ENCODE data around the gene SLC6A5. TPM values are rescaled to one million over a fixed set of nuclear protein-coding genes. Genes with fewer than 3 reads are reported as not detected.

The SLC6A5 gene
- total and polyA plus RNA-seq, 9 of the 15 experiments (the other 6 are each of a cell fraction or from before 2014, with no cell fraction given) = 0.08 TPM; not detected in 8

DNA sequence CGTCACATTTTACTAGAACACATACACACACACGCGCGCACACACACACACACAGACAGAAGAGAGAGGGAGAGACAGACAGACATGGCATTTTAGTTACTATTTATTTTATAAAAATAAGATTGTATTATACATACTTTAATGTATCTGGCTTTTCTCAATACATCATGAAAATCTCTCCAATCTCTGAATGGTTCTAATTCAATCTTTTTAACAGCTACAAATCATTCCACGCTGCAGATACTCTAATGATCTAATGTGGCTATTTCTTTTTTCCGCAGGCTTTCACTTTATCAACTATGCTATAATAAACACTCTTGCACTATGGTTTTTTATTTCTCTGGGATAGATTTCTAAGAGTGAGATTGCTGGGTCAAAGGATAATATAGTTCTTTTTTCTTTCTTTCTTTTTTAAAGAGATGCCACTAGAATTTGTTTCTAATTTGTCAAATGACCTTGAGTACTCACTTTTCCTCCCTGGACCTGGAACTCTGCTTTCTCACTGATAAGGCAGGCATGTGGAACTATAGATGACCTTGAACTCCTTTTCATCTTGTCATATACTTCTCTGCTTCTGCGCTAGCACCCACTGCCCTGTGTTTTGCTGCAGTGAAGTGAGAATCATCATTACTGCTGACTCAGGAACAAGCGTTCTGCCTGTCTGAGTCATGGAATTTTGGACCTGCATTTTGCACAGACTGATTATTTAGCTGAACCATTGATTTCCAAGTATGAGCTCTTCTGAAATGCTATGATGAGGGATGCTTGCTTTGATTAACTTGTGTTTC is 4.9 kb upstream of the SLC6A5 start (continued):
- no peak for TF ChIP-seq ZNF644 (tag; IDR thresholded peaks at IDR 0.05; ENCODE audit: low read depth)
- peak; percentile 84 for TF ChIP-seq MAFF (IDR thresholded peaks at IDR 0.05; ENCODE audit: low read length)
- TF ChIP-seq MAFK (IDR thresholded peaks at IDR 0.05; ENCODE audit: low read length) = peak; percentile 94
- TF ChIP-seq TEAD4 (IDR thresholded peaks at IDR 0.05; ENCODE audit: low read length) = no peak
- no peak for TF ChIP-seq TEAD4 (CRISPR knock-in tag; IDR thresholded peaks at IDR 0.05; ENCODE audit: borderline replicate concordance)

DNA sequence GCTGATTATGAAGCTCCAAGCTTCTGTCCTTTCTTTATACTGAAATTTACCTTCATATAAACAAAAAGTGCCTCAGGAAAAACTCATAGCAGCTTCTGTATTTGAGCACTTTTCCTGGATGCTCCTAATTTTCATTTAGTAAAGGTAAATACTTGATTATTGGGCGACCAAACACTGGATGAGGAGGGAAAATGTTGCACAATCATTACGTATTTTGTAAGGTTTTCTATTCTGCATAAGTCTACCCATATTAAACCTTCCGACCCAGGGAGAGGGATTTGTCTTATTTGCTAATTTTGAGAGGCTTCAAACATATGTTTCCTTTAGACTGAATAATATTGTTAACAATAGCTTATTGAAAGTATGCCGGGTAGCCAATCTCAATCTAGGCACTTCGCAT is 4.3 kb upstream of the SLC6A5 start:
- Histone ChIP-seq H3K9me3 (replicated peaks; ENCODE audit: control insufficient read depth, insufficient read depth, low read depth, low read length) (no peaks in the 10 kb centered on the region), H3K4me3 (no peak overlapping the region), H3K27ac (ENCODE audit: extremely low read depth, low read depth, low read length) (no peak overlapping the region), H2AFZ (ENCODE audit: low read depth, low read length) (no peak overlapping the region), H3K4me2 (ENCODE audit: insufficient read depth, low read length) (no peak overlapping the region), H3K4me1 (replicated peaks in 1 of 2; ENCODE audit: control insufficient read depth in 2 of 2, insufficient read depth in 2 of 2, low read length in 2 of 2) (peaks cover 3 to 22% of the 10 kb centered on the region in 2 experiments; a peak in 3 of 5 replicates), H3K9ac (ENCODE audit: insufficient read depth in 1 of 2, low read depth in 2 of 2, low read length in 2 of 2) (no peak overlapping the region), H4K20me1 (replicated peaks; ENCODE audit: control insufficient read depth, insufficient read depth, low read length) (no peaks in the 10 kb centered on the region), H3K27me3 (ENCODE audit: control insufficient read depth in 2 of 2, insufficient read depth in 2 of 2, low read length in 2 of 2) (peaks cover 27 to 44% of the 10 kb centered on the region in 2 experiments), H3K36me3 (ENCODE audit: control insufficient read depth, insufficient read depth, low read length) (no peaks in the 10 kb centered on the region), H3K9me1 (ENCODE audit: control insufficient read depth, insufficient read depth, low read length) (no peaks in the 10 kb centered on the region), H3K79me2 (ENCODE audit: control insufficient read depth, insufficient read depth, low read length) (no peaks in the 10 kb centered on the region)
- in situ Hi-C loops (cut with MboI) = no loop called here
- no TSS peak for BruUV-seq (replicated peaks)
- DNase-seq (ENCODE audit: extremely low read depth in 1 of 4, low spot score in 3 of 4) (no peak), FAIRE-seq (no peak), ATAC-seq (no peak)
- intact Hi-C loops (cut with micrococcal nuclease) = loop anchor here (5.0 kb wide), 1 partner anchor 208 kb away; the partner anchor contains the start of gene PRMT3
- CTCF ChIA-PET (ENCODE audit: low intra/inter-chr PET ratio) = no interaction called here
- POLR2A ChIA-PET = interaction anchor here (1.7 to 1.9 kb wide), 2 partner anchors 9 to 15 kb away, joined by 4 to 8 read pairs; no protein-coding TSS in a partner anchor
- TF ChIP-seq CEBPG (CRISPR knock-in tag; IDR thresholded peaks at IDR 0.05) (no peak), CEBPG (tag; conservative IDR thresholded peaks at IDR 0.05 in 1 of 2, IDR thresholded peaks at IDR 0.05 in 1 of 2) (peak in 1 of 2 experiments; percentile 65; a peak in 2 of 4 replicates), CEBPB (tag; IDR thresholded peaks at IDR 0.05) (peak; percentile 52), KDM5B (IDR thresholded peaks at IDR 0.05; ENCODE audit: insufficient replicate concordance, low read depth, low read length) (no peak), ZFP36 (IDR thresholded peaks at IDR 0.05; ENCODE audit: low read depth, low read length, partially characterized antibody) (no peak)
- WGBS (ENCODE audit: insufficient coverage, low coverage, missing lambda C conversion rate) = 14% methylated on average over 5 of the region's 5 CpGs

All from K562 (cell line).